Measurements from ENCODE around the gene CAMTA1.

- TF ChIP-seq EZH2 (IDR thresholded peaks at IDR 0.05; ENCODE audit: borderline replicate concordance, low read depth, low read length, poor library complexity, severe bottlenecking) (no peak), CTCF (conservative IDR thresholded peaks at IDR 0.05; ENCODE audit: low read depth, low read length) (no peak)
These were observed 424.1 kb downstream of the CAMTA1 start for GRCh38 chr1:7209336-7209735.

Data from A673 (cell line).